Pancreas (tissue), 10 donors: ENCODE measurements around the gene MEIS3. TPM values are rescaled to one million over a fixed set of nuclear protein-coding genes. Genes with fewer than 3 reads are reported as not detected.
A peak's percentile ranks its signal among the peaks of the same experiment; 100 is the strongest.

ENCODE experiments used
- ATAC-seq, 4 donors: fragments of 200-7000 bp; cut with Tn5 transposase; one replicate each; pipeline versions ENCODE4 v1.8.0 to v1.9.1; 2020; ENCODE audit warnings: mild to moderate bottlenecking in 4 of 4, moderate library complexity in 4 of 4
- DNase-seq, 6 donors: peaks; one replicate each; pipeline ENCODE4 v3.0.0-alpha.2; 2020
- FAIRE-seq: peaks from 2 replicates; lab custom pipeline; 2012; peaks lifted over from hg19 to GRCh38; lab: Jason Lieb, UNC
- H3K27ac ChIP-seq, 4 donors: fragments of 200-600 bp; sonication (generic); 1 replicate in 3 of 4; 2 replicates in 1 of 4; pipeline versions ENCODE4 v1.5.0 to v1.8.0; 2020
- H3K27me3 ChIP-seq, 4 donors: fragments of 200-600 bp; one replicate each; pipeline ENCODE4 v1.8.0; 2021
- H3K36me3 ChIP-seq, 3 donors: fragments of 200-600 bp; sonication (generic) in 1 of 3; one replicate each; pipeline versions ENCODE4 v1.5.0 to v1.8.0; 2020 to 2021
- H3K4me1 ChIP-seq, 3 donors: fragments of 200-600 bp; one replicate each; pipeline ENCODE4 v1.8.0; 2021
- H3K4me3 ChIP-seq, 4 donors: fragments of 200-600 bp; sonication (generic) in 2 of 4; one replicate each; pipeline versions ENCODE4 v1.5.0 to v1.8.0; 2020 to 2021
- H3K9me3 ChIP-seq, 4 donors: fragments of 200-600 bp; one replicate each; pipeline ENCODE4 v1.8.0; 2021
- WGBS, 2 donors: extraction: QIAGEN DNeasy Blood & Tissue Kit; methylation state at CpG; one replicate each; pipeline ENCODE4 v1.1.7; 2013; 5-methylcytosine and 5-hydroxymethylcytosine counted together
- intact Hi-C, 3 donors: fragments of 100-400 bp; cut with DNase I; formaldehyde crosslinking; loops; one replicate each; pipeline versions ENCODE4 v1.11.1 to v1.14.2; 2022
- polyA plus RNA-seq, 2 donors: library from polyadenylated mRNA; stranded (reverse); fragments of 200-250 nt; gene quantifications; one replicate each; pipeline ENCODE4 v1.2.3, GENCODE V29; 2013
- total RNA-seq, 6 donors: library from RNA; stranded (reverse); fragmentation: NEBNext Ultra II Directional in 4 of 6; extraction: Animal tissue kit (Norgen Biotek cat#: 25700) in 4 of 6; gene quantifications; one replicate each; pipeline versions ENCODE4 v1.2.1 to v1.2.4, GENCODE V29; 2021 to 2023
- TF ChIP-seq, protein P1 (sequence below), 4 donors: fragments of 200-600 bp; sonication (generic) in 3 of 4; IDR thresholded peaks; one replicate each; pipeline versions ENCODE4 v1.5.0 to v1.8.0; 2021; ENCODE audit warnings: antibody characterized with exemption in 4 of 4
- donor health status: healthy with polysubstance abuse.
- donor health status: DM: no; HTN: no; CAD: no; lungs with moderate emphysema.
- donor health status: DM: no; HTN: no; CAD: no.
- donor health status: control.
- donor health status: control.
- donor health status: Bipolar disorder and iron deficiency.
- donor health status: DM: yes; HTN: yes; CAD: no.
- donor health status: DM: no; HTN: no; CAD: no.
- donor health status: DM: no; HTN: no; CAD: no.
- donor health status: DM: yes; HTN: yes; CAD: no.

MEIS3 gene
- 1 to 10 TPM in 4 of 6 donors, under 1 TPM in 2; 0.91 to 4.1 (median 2.1) TPM for total RNA-seq
- polyA plus RNA-seq, result 10 to 100 TPM; 16.0 to 28.5 TPM

GRCh38 chr19:47419030-47419783 lies at the start of gene MEIS3:
TSS of gene MEIS3 (minus strand) at chr19:47419527. CDS start at chr19:47419081, 446 bp downstream.
- ATAC-seq, result no peak
- H3K4me3 ChIP-seq, result peak within 1 kb of the TSS in 2 of 4 donors; percentile 21 to 33
- intact Hi-C loops, result no loop called here

GRCh38 chr19:47467914-47468313 lies 48.6 kb upstream of the MEIS3 start:
- Histone ChIP-seq H3K4me1 (peaks cover 0 to 4% (median 0%) of the 10 kb centered on the region in 3 donors), H3K27me3 (no peaks in the 10 kb centered on the region), H3K27ac (no peak overlapping the region), H3K36me3 (no peaks in the 10 kb centered on the region), H3K4me3 (no peak overlapping the region), H3K9me3 (no peaks in the 10 kb centered on the region)
- TF ChIP-seq, protein P1, sequence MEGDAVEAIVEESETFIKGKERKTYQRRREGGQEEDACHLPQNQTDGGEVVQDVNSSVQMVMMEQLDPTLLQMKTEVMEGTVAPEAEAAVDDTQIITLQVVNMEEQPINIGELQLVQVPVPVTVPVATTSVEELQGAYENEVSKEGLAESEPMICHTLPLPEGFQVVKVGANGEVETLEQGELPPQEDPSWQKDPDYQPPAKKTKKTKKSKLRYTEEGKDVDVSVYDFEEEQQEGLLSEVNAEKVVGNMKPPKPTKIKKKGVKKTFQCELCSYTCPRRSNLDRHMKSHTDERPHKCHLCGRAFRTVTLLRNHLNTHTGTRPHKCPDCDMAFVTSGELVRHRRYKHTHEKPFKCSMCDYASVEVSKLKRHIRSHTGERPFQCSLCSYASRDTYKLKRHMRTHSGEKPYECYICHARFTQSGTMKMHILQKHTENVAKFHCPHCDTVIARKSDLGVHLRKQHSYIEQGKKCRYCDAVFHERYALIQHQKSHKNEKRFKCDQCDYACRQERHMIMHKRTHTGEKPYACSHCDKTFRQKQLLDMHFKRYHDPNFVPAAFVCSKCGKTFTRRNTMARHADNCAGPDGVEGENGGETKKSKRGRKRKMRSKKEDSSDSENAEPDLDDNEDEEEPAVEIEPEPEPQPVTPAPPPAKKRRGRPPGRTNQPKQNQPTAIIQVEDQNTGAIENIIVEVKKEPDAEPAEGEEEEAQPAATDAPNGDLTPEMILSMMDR (IDR thresholded peaks at IDR 0.05), result no peak
- intact Hi-C loops, result no loop called here
- DNase-seq (peak in 1 of 6 donors; percentile 21), FAIRE-seq (no peak), ATAC-seq (no peak)
- WGBS, 2 donors, result 67 to 69% methylated on average over 9 of the region's 9 CpGs

More at GRCh38 chr19:47419030-47419783, at the start of gene MEIS3:
- TF ChIP-seq, protein P1 (IDR thresholded peaks at IDR 0.05), result no peak
- no peaks in the 10 kb centered on the region for H3K9me3 ChIP-seq
- no peaks in the 10 kb centered on the region for H3K36me3 ChIP-seq
- no peak within 1 kb of the TSS for H3K27ac ChIP-seq
- no peak for FAIRE-seq
- H3K27me3 ChIP-seq, result peaks cover 0 to 24% (median 0%) of the 10 kb centered on the region in 4 donors
- WGBS, 2 donors, result 2 to 5% methylated on average over 15 to 70 of the region's 70 CpGs
- no peaks in the 10 kb centered on the region for H3K4me1 ChIP-seq
- DNase-seq, result peak in 1 of 6 donors; percentile 72

DNA sequence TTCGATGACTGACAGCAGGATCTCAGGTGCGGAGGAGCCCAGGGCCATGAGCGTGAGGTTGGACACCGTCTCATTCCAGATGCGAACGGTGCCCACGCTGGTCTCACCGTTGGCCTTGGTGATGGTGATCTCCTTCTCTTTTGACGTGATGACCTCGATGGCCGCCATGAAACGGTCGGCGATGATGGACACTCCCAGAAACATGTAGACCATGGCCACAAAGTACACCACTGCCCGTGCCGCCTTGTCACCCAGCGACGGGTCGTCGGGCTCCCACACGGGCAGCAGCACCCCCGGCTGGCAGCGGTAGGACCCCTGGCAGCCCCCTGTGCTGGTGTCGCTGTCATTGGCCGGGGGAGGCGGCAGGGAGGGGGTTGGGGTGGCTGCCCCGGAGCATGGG lies 46.6 kb upstream of the MEIS3 start:
- intact Hi-C loops, result no loop called here
- Histone ChIP-seq H3K4me3 (no peak overlapping the region), H3K9me3 (no peaks in the 10 kb centered on the region), H3K27ac (no peak overlapping the region), H3K27me3 (no peaks in the 10 kb centered on the region), H3K4me1 (no peaks in the 10 kb centered on the region), H3K36me3 (no peaks in the 10 kb centered on the region)
- no peak for DNase-seq
- no peak for ATAC-seq
- WGBS, 2 donors, result 87 to 88% methylated on average over 27 of the region's 27 CpGs
- FAIRE-seq, result no peak
- TF ChIP-seq, protein P1 (IDR thresholded peaks at IDR 0.05), result no peak

DNA sequence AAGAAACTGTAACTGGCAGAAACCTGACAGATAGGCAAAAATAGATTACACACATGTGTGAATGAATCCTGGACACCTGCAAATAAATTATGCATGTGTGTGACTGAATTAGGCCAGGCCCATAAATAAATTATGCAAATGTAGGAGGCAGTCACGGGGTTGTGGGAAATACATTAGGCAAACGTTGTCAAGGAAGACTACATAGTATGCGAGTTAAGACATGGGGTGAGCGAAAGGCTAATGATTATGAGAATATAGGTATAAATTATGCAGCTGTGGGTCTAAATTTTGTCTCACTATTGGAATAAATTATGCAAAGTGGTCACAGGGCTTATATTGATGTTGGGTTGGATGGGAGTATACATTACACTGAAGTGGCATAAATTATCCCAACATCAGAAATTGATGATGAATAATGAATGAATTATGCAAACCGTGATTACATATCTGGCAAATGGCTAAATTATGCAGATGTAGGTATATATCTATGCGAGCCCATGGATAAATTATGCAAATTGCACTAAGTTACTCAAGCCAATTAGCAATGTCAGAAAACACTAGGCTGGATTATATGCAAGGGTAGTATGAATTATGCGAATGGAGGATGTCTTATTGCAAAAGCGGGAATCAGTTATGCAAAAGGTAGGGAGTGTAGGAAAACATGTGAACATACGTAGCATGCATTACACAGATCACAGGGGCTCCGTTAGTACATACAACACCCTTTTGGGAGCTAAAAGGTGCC lies 45.5 kb upstream of the MEIS3 start:
- H3K4me1 ChIP-seq, result no peaks in the 10 kb centered on the region
- TF ChIP-seq, protein P1 (IDR thresholded peaks at IDR 0.05), result no peak
- WGBS, 2 donors, result 76 to 81% methylated on average over 10 of the region's 10 CpGs
- no peaks in the 10 kb centered on the region for H3K9me3 ChIP-seq
- no peak overlapping the region for H3K27ac ChIP-seq
- FAIRE-seq (no peak), ATAC-seq (no peak), DNase-seq (no peak)
- intact Hi-C loops, result no loop called here
- no peaks in the 10 kb centered on the region for H3K27me3 ChIP-seq
- no peak overlapping the region for H3K4me3 ChIP-seq
- no peaks in the 10 kb centered on the region for H3K36me3 ChIP-seq
